GM12892 (cell line): ENCODE data around the gene HACD2.

Source experiments
- POLR2A ChIP-seq: IDR thresholded peaks from 2 replicates; pipeline ENCODE4 v1.6.1; 2011; ENCODE audit warnings: low read depth, low read length, control low read depth
- POLR2AphosphoS5 ChIP-seq: IDR thresholded peaks from 2 replicates; pipeline ENCODE4 v1.6.1; 2011; ENCODE audit warnings: low read depth, low read length, control low read depth
- TAF1 ChIP-seq: IDR thresholded peaks from 2 replicates; pipeline ENCODE4 v1.6.1; 2011; ENCODE audit warnings: low read depth, mild to moderate bottlenecking, control low read depth, low read length, borderline replicate concordance

GRCh38 chr3:123480428-123480827, 104.4 kb downstream of the HACD2 start:
- TF ChIP-seq POLR2AphosphoS5 (no peak), TAF1 (no peak), POLR2A (no peak)
